Activated CD8-positive, alpha-beta memory T cell treated with anti-CD3 and anti-CD28 coated beads, Interleukin-2, amount 10 ng/mL, durations not matched to agents 7 days and 5 days (primary cell): Measurements from ENCODE around the gene PANK3. TPM values are rescaled to one million over a fixed set of nuclear protein-coding genes. Genes with fewer than 3 reads are reported as not detected.

Experiments used
- ATAC-seq: fragments of 150-1000 bp; cut with Tn5 transposase; one replicate; pipeline ENCODE4 v1.10.0; 2021; ENCODE audit warnings: moderate library complexity
- CTCF ChIA-PET: fragments of 350-600 bp; sonication (Branson Sonifier 250); formaldehyde crosslinking; loops from one replicate; lab custom pipeline; 2021; ENCODE audit warnings: antibody characterized with exemption; lab: Charles Lee
- DNase-seq: peaks from one replicate; pipeline ENCODE4 v3.0.0-alpha.2; 2020
- H3K27ac Mint-ChIP-seq: one replicate; pipeline ENCODE4 v1.8.0; 2021; ENCODE audit warnings: mild to moderate bottlenecking, mixed read lengths
- H3K27me3 Mint-ChIP-seq: one replicate; pipeline ENCODE4 v1.8.0; 2021; ENCODE audit warnings: mixed read lengths
- H3K36me3 Mint-ChIP-seq: one replicate; pipeline ENCODE4 v1.8.0; 2021; ENCODE audit warnings: mild to moderate bottlenecking, mixed read lengths
- H3K4me1 Mint-ChIP-seq: one replicate; pipeline ENCODE4 v1.8.0; 2021; ENCODE audit warnings: mixed read lengths
- H3K4me3 Mint-ChIP-seq: one replicate; pipeline ENCODE4 v1.8.0; 2021; ENCODE audit warnings: mild to moderate bottlenecking, moderate library complexity, mixed read lengths
- H3K9me3 Mint-ChIP-seq: one replicate; pipeline ENCODE4 v1.8.0; 2022; ENCODE audit warnings: low read depth, mixed read lengths
- total RNA-seq, 2 experiments: library from RNA; stranded (reverse); gene quantifications; one replicate each; pipeline ENCODE4 v1.2.3, GENCODE V29; 2021

Gene PANK3
- 10 to 100 TPM; 47.9 to 55.7 TPM for total RNA-seq

- DNase-seq: no peak
- Mint-ChIP-seq H3K27ac (peak within 1 kb of the TSS; percentile 96), H3K4me1 (peaks cover 35% of the 10 kb centered on the region), H3K27me3 (peaks cover 2% of the 10 kb centered on the region), H3K36me3 (peaks cover 24% of the 10 kb centered on the region), H3K4me3 (peak within 1 kb of the TSS; percentile 89), H3K9me3 (peaks cover 2% of the 10 kb centered on the region)
- ATAC-seq: peak; percentile 81
- CTCF ChIA-PET: interaction anchor here (0.7 kb wide), 1 partner anchor 95 kb away, joined by 3 read pairs; no protein-coding TSS in a partner anchor
Measured at GRCh38 chr5:168578538-168579487, at the start of gene PANK3. Gene PANK3, minus strand, starts transcription at chr5:168579368. Its CDS starts 85 bp downstream, at chr5:168579283.

GRCh38 chr5:168624850-168625364, 45.7 kb upstream of the PANK3 start:
- Mint-ChIP-seq H3K4me3 (no peak overlapping the region), H3K36me3 (no peaks in the 10 kb centered on the region), H3K27ac (no peak overlapping the region), H3K4me1 (no peaks in the 10 kb centered on the region), H3K27me3 (peaks cover 11% of the 10 kb centered on the region), H3K9me3 (no peaks in the 10 kb centered on the region)
- DNase-seq (no peak), ATAC-seq (no peak)
- CTCF ChIA-PET: no interaction called here

- H3K27ac Mint-ChIP-seq: no peak overlapping the region
- CTCF ChIA-PET: no interaction called here
- H3K9me3 Mint-ChIP-seq: no peaks in the 10 kb centered on the region
- H3K27me3 Mint-ChIP-seq: no peaks in the 10 kb centered on the region
- no peaks in the 10 kb centered on the region for H3K4me1 Mint-ChIP-seq
- ATAC-seq: no peak
- H3K4me3 Mint-ChIP-seq: no peak overlapping the region
- H3K36me3 Mint-ChIP-seq: no peaks in the 10 kb centered on the region
- DNase-seq: no peak
Measured at GRCh38 chr5:168620807-168621206, 41.6 kb upstream of the PANK3 start.

GRCh38 chr5:168614661-168615060, 35.5 kb upstream of the PANK3 start:
- H3K27ac Mint-ChIP-seq: no peak overlapping the region
- H3K4me3 Mint-ChIP-seq: no peak overlapping the region
- H3K27me3 Mint-ChIP-seq: no peaks in the 10 kb centered on the region
- no peak for DNase-seq
- H3K4me1 Mint-ChIP-seq: peaks cover 4% of the 10 kb centered on the region
- H3K9me3 Mint-ChIP-seq: no peaks in the 10 kb centered on the region
- H3K36me3 Mint-ChIP-seq: no peaks in the 10 kb centered on the region
- CTCF ChIA-PET: no interaction called here
- no peak for ATAC-seq

- H3K27me3 Mint-ChIP-seq: no peaks in the 10 kb centered on the region
- CTCF ChIA-PET: no interaction called here
- H3K36me3 Mint-ChIP-seq: no peaks in the 10 kb centered on the region
- no peak for ATAC-seq
- DNase-seq: no peak
- no peak overlapping the region for H3K27ac Mint-ChIP-seq
- no peak overlapping the region for H3K4me3 Mint-ChIP-seq
- no peaks in the 10 kb centered on the region for H3K9me3 Mint-ChIP-seq
- peaks cover 4% of the 10 kb centered on the region for H3K4me1 Mint-ChIP-seq
Measured at GRCh38 chr5:168613996-168614395, 34.8 kb upstream of the PANK3 start.

- Mint-ChIP-seq H3K9me3 (no peaks in the 10 kb centered on the region), H3K4me1 (peaks cover 10% of the 10 kb centered on the region), H3K27ac (no peak overlapping the region), H3K27me3 (no peaks in the 10 kb centered on the region), H3K4me3 (no peak overlapping the region), H3K36me3 (no peaks in the 10 kb centered on the region)
- DNase-seq: no peak
- CTCF ChIA-PET: no interaction called here
- ATAC-seq: no peak
Measured at GRCh38 chr5:168613396-168613795, 34.2 kb upstream of the PANK3 start.

- H3K27me3 Mint-ChIP-seq: no peaks in the 10 kb centered on the region
- no peaks in the 10 kb centered on the region for H3K36me3 Mint-ChIP-seq
- no peaks in the 10 kb centered on the region for H3K9me3 Mint-ChIP-seq
- DNase-seq (no peak), ATAC-seq (peak; percentile 49)
- CTCF ChIA-PET: no interaction called here
- H3K4me1 Mint-ChIP-seq: peaks cover 13% of the 10 kb centered on the region
- no peak overlapping the region for H3K27ac Mint-ChIP-seq
- H3K4me3 Mint-ChIP-seq: no peak overlapping the region
Measured at GRCh38 chr5:168612996-168613395, 33.8 kb upstream of the PANK3 start.

GRCh38 chr5:168612123-168612522, 33.0 kb upstream of the PANK3 start:
- ATAC-seq: no peak
- Mint-ChIP-seq H3K27me3 (no peaks in the 10 kb centered on the region), H3K4me1 (peaks cover 17% of the 10 kb centered on the region), H3K27ac (no peak overlapping the region), H3K4me3 (no peak overlapping the region), H3K9me3 (no peaks in the 10 kb centered on the region), H3K36me3 (no peaks in the 10 kb centered on the region)
- CTCF ChIA-PET: no interaction called here
- DNase-seq: no peak

- DNase-seq: no peak
- Mint-ChIP-seq H3K27me3 (no peaks in the 10 kb centered on the region), H3K4me3 (no peak overlapping the region), H3K27ac (no peak overlapping the region), H3K9me3 (no peaks in the 10 kb centered on the region), H3K4me1 (peaks cover 17% of the 10 kb centered on the region), H3K36me3 (no peaks in the 10 kb centered on the region)
- no peak for ATAC-seq
- CTCF ChIA-PET: no interaction called here
Measured at GRCh38 chr5:168611165-168611564, 32.0 kb upstream of the PANK3 start.

GRCh38 chr5:168609806-168610482, 30.8 kb upstream of the PANK3 start:
- Mint-ChIP-seq H3K36me3 (no peaks in the 10 kb centered on the region), H3K27ac (no peak overlapping the region), H3K9me3 (no peaks in the 10 kb centered on the region), H3K4me3 (no peak overlapping the region), H3K4me1 (peaks cover 17% of the 10 kb centered on the region), H3K27me3 (no peaks in the 10 kb centered on the region)
- DNase-seq: no peak
- CTCF ChIA-PET: interaction anchor here (0.7 kb wide), 1 partner anchor 39 kb away, joined by 3 read pairs; no protein-coding TSS in a partner anchor
- ATAC-seq: no peak

- CTCF ChIA-PET: no interaction called here
Measured at GRCh38 chr5:168608821-168609220, 29.7 kb upstream of the PANK3 start.

GRCh38 chr5:168608386-168608785, 29.2 kb upstream of the PANK3 start:
- no peaks in the 10 kb centered on the region for H3K9me3 Mint-ChIP-seq
- no peak overlapping the region for H3K27ac Mint-ChIP-seq
- H3K4me1 Mint-ChIP-seq: peaks cover 17% of the 10 kb centered on the region
- no peak overlapping the region for H3K4me3 Mint-ChIP-seq
- ATAC-seq (no peak), DNase-seq (no peak)
- H3K27me3 Mint-ChIP-seq: no peaks in the 10 kb centered on the region
- CTCF ChIA-PET: no interaction called here
- peaks cover 1% of the 10 kb centered on the region for H3K36me3 Mint-ChIP-seq

More at GRCh38 chr5:168608821-168609220, 29.7 kb upstream of the PANK3 start:
- peaks cover 17% of the 10 kb centered on the region for H3K4me1 Mint-ChIP-seq
- H3K27me3 Mint-ChIP-seq: no peaks in the 10 kb centered on the region
- H3K36me3 Mint-ChIP-seq: no peaks in the 10 kb centered on the region
- H3K9me3 Mint-ChIP-seq: no peaks in the 10 kb centered on the region
- DNase-seq (no peak), ATAC-seq (no peak)
- no peak overlapping the region for H3K27ac Mint-ChIP-seq
- H3K4me3 Mint-ChIP-seq: no peak overlapping the region

GRCh38 chr5:168607946-168608345, 28.8 kb upstream of the PANK3 start:
- CTCF ChIA-PET: no interaction called here
- DNase-seq (peak; percentile 43), ATAC-seq (no peak)
- Mint-ChIP-seq H3K27me3 (no peaks in the 10 kb centered on the region), H3K4me1 (peaks cover 14% of the 10 kb centered on the region), H3K27ac (no peak overlapping the region), H3K36me3 (peaks cover 1% of the 10 kb centered on the region), H3K9me3 (no peaks in the 10 kb centered on the region), H3K4me3 (no peak overlapping the region)
